HepG2 (cell line): Measurements from ENCODE around the gene GATC. TPM values are rescaled to one million over a fixed set of nuclear protein-coding genes. Genes with fewer than 3 reads are reported as not detected.

ENCODE experiments used
- ATF7 ChIP-seq, 2 experiments: fragments of 450-650 bp in 1 of 2; sonication (generic) in 1 of 2; formaldehyde crosslinking in 1 of 2; IDR thresholded peaks; 2 replicates each; pipeline versions ENCODE4 v1.4.0 to v1.6.1; 2016 to 2020; ENCODE audit warnings: antibody characterized with exemption in 1 of 2, mild to moderate bottlenecking in 1 of 2, missing genetic modification reagents in 1 of 2
- BRD4 ChIP-seq: sonication (generic); formaldehyde crosslinking; IDR thresholded peaks from 2 replicates; pipeline ENCODE4 v1.4.0; 2020; ENCODE audit warnings: missing genetic modification reagents
- DDIT3 ChIP-seq: sonication (generic); formaldehyde crosslinking; IDR thresholded peaks from 2 replicates; pipeline ENCODE4 v1.4.0; 2020; ENCODE audit warnings: mild to moderate bottlenecking, missing genetic modification reagents
- GMEB2 ChIP-seq: IDR thresholded peaks from 2 replicates; pipeline ENCODE4 v1.6.1; 2016; ENCODE audit warnings: missing biosample characterization, missing genetic modification reagents, low read depth
- MNT ChIP-seq: fragments of 450-650 bp; IDR thresholded peaks from 2 replicates; pipeline ENCODE4 v1.6.1; 2016
- NFKB2 ChIP-seq: sonication (generic); formaldehyde crosslinking; IDR thresholded peaks from 2 replicates; pipeline ENCODE4 v1.4.0; 2020; ENCODE audit warnings: missing genetic modification reagents, borderline replicate concordance
- RFX1 ChIP-seq: fragments of 450-650 bp; IDR thresholded peaks from 2 replicates; pipeline ENCODE4 v1.6.1; 2017
- SKIL ChIP-seq: sonication (generic); formaldehyde crosslinking; IDR thresholded peaks from 2 replicates; pipeline ENCODE4 v1.8.0; 2022; ENCODE audit warnings: missing genetic modification reagents, mild to moderate bottlenecking, moderate library complexity, borderline replicate concordance
- SP4 ChIP-seq: sonication (generic); formaldehyde crosslinking; IDR thresholded peaks from 2 replicates; pipeline ENCODE4 v1.8.1; 2023; ENCODE audit warnings: mild to moderate bottlenecking, missing genetic modification reagents
- THAP7 ChIP-seq: sonication (generic); formaldehyde crosslinking; IDR thresholded peaks from 2 replicates; pipeline ENCODE4 v1.8.1; 2023; ENCODE audit warnings: mild to moderate bottlenecking, missing genetic modification reagents
- ZBTB34 ChIP-seq: sonication (generic); formaldehyde crosslinking; IDR thresholded peaks from 2 replicates; pipeline ENCODE4 v1.8.0; 2022; ENCODE audit warnings: mild to moderate bottlenecking, missing genetic modification reagents
- ZNF232 ChIP-seq: sonication (generic); formaldehyde crosslinking; IDR thresholded peaks from 2 replicates; pipeline ENCODE4 v1.4.0; 2020; ENCODE audit warnings: missing genetic modification reagents, borderline replicate concordance
- ZNF446 ChIP-seq: sonication (generic); formaldehyde crosslinking; IDR thresholded peaks from 2 replicates; pipeline ENCODE4 v1.5.0; 2020; ENCODE audit warnings: mild to moderate bottlenecking, missing genetic modification reagents
- ZNF496 ChIP-seq: sonication (generic); formaldehyde crosslinking; IDR thresholded peaks from 2 replicates; pipeline ENCODE4 v1.8.1; 2023; ENCODE audit warnings: mild to moderate bottlenecking, moderate library complexity, missing genetic modification reagents; ENCODE audit not compliant: insufficient replicate concordance
- ZNF501 ChIP-seq: sonication (generic); formaldehyde crosslinking; IDR thresholded peaks from 2 replicates; pipeline ENCODE4 v1.5.1; 2020; ENCODE audit warnings: mild to moderate bottlenecking, moderate library complexity, missing genetic modification reagents
- ZNF598 ChIP-seq: sonication (generic); formaldehyde crosslinking; IDR thresholded peaks from 2 replicates; pipeline ENCODE4 v1.5.1; 2020; ENCODE audit warnings: mild to moderate bottlenecking, missing genetic modification reagents, borderline replicate concordance
- ZNF629 ChIP-seq: sonication (generic); formaldehyde crosslinking; conservative IDR thresholded peaks from 2 replicates; pipeline ENCODE4 v1.5.0; 2020; ENCODE audit warnings: missing genetic modification reagents
- ZNF703 ChIP-seq: sonication (generic); formaldehyde crosslinking; IDR thresholded peaks from 2 replicates; pipeline ENCODE4 v1.5.1; 2020; ENCODE audit warnings: missing genetic modification reagents, mild to moderate bottlenecking, moderate library complexity, borderline replicate concordance
- ZNF772 ChIP-seq: sonication (generic); formaldehyde crosslinking; IDR thresholded peaks from 2 replicates; pipeline ENCODE4 v1.5.0; 2020; ENCODE audit warnings: mild to moderate bottlenecking, missing genetic modification reagents
- ZNF878 ChIP-seq: sonication (generic); formaldehyde crosslinking; IDR thresholded peaks from 2 replicates; pipeline ENCODE4 v1.8.1; 2023; ENCODE audit warnings: mild to moderate bottlenecking, missing genetic modification reagents, moderate library complexity
- ZSCAN12 ChIP-seq: sonication (generic); formaldehyde crosslinking; IDR thresholded peaks from 2 replicates; pipeline ENCODE4 v1.9.0; 2021; ENCODE audit warnings: mild to moderate bottlenecking, missing genetic modification reagents
- polyA plus RNA-seq, 8 experiments: library from polyadenylated mRNA; depleted of rRNA in 3 of 8; stranded (reverse) in 7 of 8; unstranded in 1 of 8; fragments of >200 nt; fragmentation: Illumina TruSeq in 4 of 8; extraction: Trizol in 4 of 8; gene quantifications; 2 replicates each; pipeline versions ENCODE4 v1.2.1 to v1.2.3, GENCODE V29; 2011 to 2016; ENCODE audit warnings: low read depth in 4 of 8, missing spikeins in 1 of 8, mixed read lengths in 1 of 8; ENCODE audit not compliant: insufficient read depth in 1 of 8
- total RNA-seq, 5 experiments: library from RNA; depleted of rRNA; stranded (reverse); fragments of >200 nt; fragmentation: Illumina TruSeq; extraction: Trizol; gene quantifications; 2 replicates each; pipeline ENCODE4 v1.2.3, GENCODE V29; 2016; ENCODE audit warnings: low read depth in 1 of 5

GATC gene
- total and polyA plus RNA-seq, 2 of the 13 experiments (the other 11 are each of a cell fraction or from before 2014, with no cell fraction given) = 17.7 to 29.7 TPM

GRCh38 chr12:120495731-120496412 is 49.6 kb downstream of the GATC start, which contains the start of gene DYNLL1 (continued):
- TF ChIP-seq MNT (peak; percentile 79), ZNF446 (CRISPR knock-in tag) (peak; percentile 93), DDIT3 (CRISPR knock-in tag) (no peak), ZNF598 (no peak), NFKB2 (CRISPR knock-in tag) (peak; percentile 45; the same call in 1 of the 2 replicates), ZNF772 (0 out of 2 replicates have a peak, but pooled peaks have one; percentile 36), ZNF878 (CRISPR knock-in tag) (no peak), ZNF496 (CRISPR knock-in tag) (no peak), RFX1 (peak; percentile 96), ZNF703 (no peak), ATF7 (IDR thresholded peaks at IDR 0.05) (no peak), ATF7 (CRISPR knock-in tag; IDR thresholded peaks at IDR 0.05) (no peak), ZNF501 (CRISPR knock-in tag) (peak; percentile 47; the same call in 1 of the 2 replicates), GMEB2 (CRISPR knock-in tag) (0 out of 2 replicates have a peak, but pooled peaks have one; percentile 43), THAP7 (CRISPR knock-in tag) (peak; percentile 56; the same call in 1 of the 2 replicates), ZSCAN12 (CRISPR knock-in tag) (no peak), ZNF629 (CRISPR knock-in tag) (no peak), SKIL (0 out of 2 replicates have a peak, but pooled peaks have one; percentile 21), SP4 (CRISPR knock-in tag) (peak; percentile 84), ZNF232 (peak; percentile 70; the same call in 1 of the 2 replicates), ZBTB34 (no peak), BRD4 (0 out of 2 replicates have a peak, but pooled peaks have one; percentile 28)
